ENCODE results near the gene SLC6A2. TPM values are rescaled to one million over a fixed set of nuclear protein-coding genes. Genes with fewer than 3 reads are reported as not detected.

Gene SLC6A2
- total RNA-seq, result not detected in 2 replicates

GRCh38 chr16:55655897-55656681 lies at the start of gene SLC6A2:
TSS of gene SLC6A2 (plus strand) at chr16:55655988. CDS start at chr16:55656695, 707 bp downstream.

Other genes with a start within 250 kb of the SLC6A2 start
- 403 and 801 TPM in 2 replicates for gene MMP2, start 176.8 kb upstream of the SLC6A2 start, total RNA-seq
- gene LPCAT2, start 146.9 kb upstream of the SLC6A2 start, total RNA-seq, result 3.8 and 11.6 TPM in 2 replicates
- not detected in 2 replicates for gene CAPNS2, start 89.3 kb upstream of the SLC6A2 start, total RNA-seq
- 4.7 and 7.8 TPM in 2 replicates for gene CES1, start 177.1 kb downstream of the SLC6A2 start, total RNA-seq
- gene CES5A, start 219.4 kb downstream of the SLC6A2 start, total RNA-seq, result not detected in 2 replicates

All from epithelial cell of alveolus of lung (primary cell).